ENCODE measurements around the gene TBC1D10B.

Gene TBC1D10B

GRCh38 chr16:30395992-30396585 is 25.8 kb upstream of the TBC1D10B start:
- Histone ChIP-seq H3K27me3 (ENCODE audit: control insufficient read depth, insufficient read depth, low read length) (no peaks in the 10 kb centered on the region), H3K9ac (ENCODE audit: low read depth, low read length) (peak overlapping the region; percentile 97), H3K4me1 (ENCODE audit: control insufficient read depth, insufficient read depth, low read length) (peaks cover 16% of the 10 kb centered on the region), H3K27ac (ENCODE audit: low read depth, low read length) (peak overlapping the region; percentile 99), H3K9me3 (ENCODE audit: control insufficient read depth, insufficient read depth, low read length) (no peaks in the 10 kb centered on the region), H3K36me3 (ENCODE audit: control insufficient read depth, insufficient read depth, low read length) (peaks cover 23% of the 10 kb centered on the region), H3K4me3 (ENCODE audit: low read depth, low read length) (peak overlapping the region; percentile 85)

GRCh38 chr16:30395155-30395991 is 25.1 kb upstream of the TBC1D10B start, which contains the start of gene ZNF48:
Gene ZNF48, plus strand, starts transcription at chr16:30395420. Its CDS starts 375 bp downstream, at chr16:30395795.
- Histone ChIP-seq H3K9ac (ENCODE audit: low read depth, low read length) (peak within 1 kb of the TSS; percentile 97), H3K4me1 (ENCODE audit: control insufficient read depth, insufficient read depth, low read length) (peaks cover 16% of the 10 kb centered on the region), H3K9me3 (ENCODE audit: control insufficient read depth, insufficient read depth, low read length) (no peaks in the 10 kb centered on the region), H3K36me3 (ENCODE audit: control insufficient read depth, insufficient read depth, low read length) (peaks cover 23% of the 10 kb centered on the region), H3K27me3 (ENCODE audit: control insufficient read depth, insufficient read depth, low read length) (no peaks in the 10 kb centered on the region), H3K4me3 (ENCODE audit: low read depth, low read length) (peak within 1 kb of the TSS; percentile 85), H3K27ac (ENCODE audit: low read depth, low read length) (peak within 1 kb of the TSS; percentile 99)

GRCh38 chr16:30394592-30395154 is 24.4 kb upstream of the TBC1D10B start:
- no peaks in the 10 kb centered on the region for H3K9me3 ChIP-seq (ENCODE audit: control insufficient read depth, insufficient read depth, low read length)
- peak overlapping the region; percentile 97 for H3K9ac ChIP-seq (ENCODE audit: low read depth, low read length)
- H3K36me3 ChIP-seq (ENCODE audit: control insufficient read depth, insufficient read depth, low read length) = peaks cover 23% of the 10 kb centered on the region
- H3K27ac ChIP-seq (ENCODE audit: low read depth, low read length) = peak overlapping the region; percentile 99
- H3K4me3 ChIP-seq (ENCODE audit: low read depth, low read length) = peak overlapping the region; percentile 85
- H3K27me3 ChIP-seq (ENCODE audit: control insufficient read depth, insufficient read depth, low read length) = no peaks in the 10 kb centered on the region
- peaks cover 14% of the 10 kb centered on the region for H3K4me1 ChIP-seq (ENCODE audit: control insufficient read depth, insufficient read depth, low read length)

- H3K27ac ChIP-seq (ENCODE audit: low read depth, low read length) = no peak overlapping the region
- H3K36me3 ChIP-seq (ENCODE audit: control insufficient read depth, insufficient read depth, low read length) = no peaks in the 10 kb centered on the region
- H3K4me1 ChIP-seq (ENCODE audit: control insufficient read depth, insufficient read depth, low read length) = no peaks in the 10 kb centered on the region
- no peaks in the 10 kb centered on the region for H3K27me3 ChIP-seq (ENCODE audit: control insufficient read depth, insufficient read depth, low read length)
- no peak overlapping the region for H3K4me3 ChIP-seq (ENCODE audit: low read depth, low read length)
- no peaks in the 10 kb centered on the region for H3K9me3 ChIP-seq (ENCODE audit: control insufficient read depth, insufficient read depth, low read length)
- H3K9ac ChIP-seq (ENCODE audit: low read depth, low read length) = no peak overlapping the region
Measured at GRCh38 chr16:30383521-30383920, 13.2 kb upstream of the TBC1D10B start.

- Histone ChIP-seq H3K4me1 (ENCODE audit: control insufficient read depth, insufficient read depth, low read length) (peaks cover 2% of the 10 kb centered on the region), H3K27ac (ENCODE audit: low read depth, low read length) (peak within 1 kb of the TSS; percentile 12), H3K4me3 (ENCODE audit: low read depth, low read length) (no peak within 1 kb of the TSS), H3K27me3 (ENCODE audit: control insufficient read depth, insufficient read depth, low read length) (no peaks in the 10 kb centered on the region), H3K9me3 (ENCODE audit: control insufficient read depth, insufficient read depth, low read length) (no peaks in the 10 kb centered on the region), H3K9ac (ENCODE audit: low read depth, low read length) (no peak within 1 kb of the TSS), H3K36me3 (ENCODE audit: control insufficient read depth, insufficient read depth, low read length) (no peaks in the 10 kb centered on the region)
Measured at GRCh38 chr16:30382111-30382881, 12.0 kb upstream of the TBC1D10B start, which contains the start of gene SEPTIN1. Gene SEPTIN1, minus strand, starts transcription at chr16:30382561. Its CDS starts 19 bp downstream, at chr16:30382542.

GRCh38 chr16:30381291-30382041 is 11.2 kb upstream of the TBC1D10B start:
- no peak overlapping the region for H3K4me3 ChIP-seq (ENCODE audit: low read depth, low read length)
- H3K9ac ChIP-seq (ENCODE audit: low read depth, low read length) = no peak overlapping the region
- no peaks in the 10 kb centered on the region for H3K9me3 ChIP-seq (ENCODE audit: control insufficient read depth, insufficient read depth, low read length)
- H3K36me3 ChIP-seq (ENCODE audit: control insufficient read depth, insufficient read depth, low read length) = no peaks in the 10 kb centered on the region
- H3K27me3 ChIP-seq (ENCODE audit: control insufficient read depth, insufficient read depth, low read length) = no peaks in the 10 kb centered on the region
- H3K27ac ChIP-seq (ENCODE audit: low read depth, low read length) = peak overlapping the region; percentile 12
- peaks cover 6% of the 10 kb centered on the region for H3K4me1 ChIP-seq (ENCODE audit: control insufficient read depth, insufficient read depth, low read length)

- Histone ChIP-seq H3K9me3 (ENCODE audit: control insufficient read depth, insufficient read depth, low read length) (no peaks in the 10 kb centered on the region), H3K27me3 (ENCODE audit: control insufficient read depth, insufficient read depth, low read length) (no peaks in the 10 kb centered on the region), H3K27ac (ENCODE audit: low read depth, low read length) (no peak overlapping the region), H3K4me3 (ENCODE audit: low read depth, low read length) (no peak overlapping the region), H3K9ac (ENCODE audit: low read depth, low read length) (no peak overlapping the region), H3K36me3 (ENCODE audit: control insufficient read depth, insufficient read depth, low read length) (no peaks in the 10 kb centered on the region), H3K4me1 (ENCODE audit: control insufficient read depth, insufficient read depth, low read length) (peaks cover 6% of the 10 kb centered on the region)
Measured at GRCh38 chr16:30380803-30381208, 10.5 kb upstream of the TBC1D10B start.

GRCh38 chr16:30380072-30380802 is 9.9 kb upstream of the TBC1D10B start:
- no peak overlapping the region for H3K27ac ChIP-seq (ENCODE audit: low read depth, low read length)
- H3K27me3 ChIP-seq (ENCODE audit: control insufficient read depth, insufficient read depth, low read length) = no peaks in the 10 kb centered on the region
- no peak overlapping the region for H3K9ac ChIP-seq (ENCODE audit: low read depth, low read length)
- H3K9me3 ChIP-seq (ENCODE audit: control insufficient read depth, insufficient read depth, low read length) = no peaks in the 10 kb centered on the region
- H3K4me3 ChIP-seq (ENCODE audit: low read depth, low read length) = no peak overlapping the region
- H3K4me1 ChIP-seq (ENCODE audit: control insufficient read depth, insufficient read depth, low read length) = peaks cover 6% of the 10 kb centered on the region
- H3K36me3 ChIP-seq (ENCODE audit: control insufficient read depth, insufficient read depth, low read length) = no peaks in the 10 kb centered on the region

GRCh38 chr16:30379158-30379783 is 9.0 kb upstream of the TBC1D10B start:
- peaks cover 6% of the 10 kb centered on the region for H3K4me1 ChIP-seq (ENCODE audit: control insufficient read depth, insufficient read depth, low read length)

More at GRCh38 chr16:30379158-30379783, 9.0 kb upstream of the TBC1D10B start:
- Histone ChIP-seq H3K9ac (ENCODE audit: low read depth, low read length) (peak overlapping the region; percentile 35; the same call in 1 of the 2 replicates), H3K27me3 (ENCODE audit: control insufficient read depth, insufficient read depth, low read length) (no peaks in the 10 kb centered on the region), H3K36me3 (ENCODE audit: control insufficient read depth, insufficient read depth, low read length) (no peaks in the 10 kb centered on the region), H3K4me3 (ENCODE audit: low read depth, low read length) (peak overlapping the region; percentile 80), H3K27ac (ENCODE audit: low read depth, low read length) (peak overlapping the region; percentile 100), H3K9me3 (ENCODE audit: control insufficient read depth, insufficient read depth, low read length) (no peaks in the 10 kb centered on the region)

Measured in HUES48 (cell line).